Measurements from ENCODE around the gene TNFAIP8. TPM values are rescaled to one million over a fixed set of nuclear protein-coding genes. Genes with fewer than 3 reads are reported as not detected.

TNFAIP8 gene
- total RNA-seq, 1 experiment from 2014 or later: 7.3 TPM

GRCh38 chr5:119355244-119355638 is 578 bp upstream of the TNFAIP8 start:
- Histone ChIP-seq H3K14ac (ENCODE audit: insufficient read depth, low read length) (no peak overlapping the region), H3K4me2 (ENCODE audit: insufficient read depth, insufficient read length, low read length) (peak overlapping the region; percentile 92), H2BK5ac (ENCODE audit: insufficient read length, low read length) (no peak overlapping the region), H3K27ac (ENCODE audit: insufficient read length, low read depth, low read length) (no peak overlapping the region), H3K4me1 (ENCODE audit: insufficient read depth, low read length) (peaks cover 16% of the 10 kb centered on the region; the same call in 1 of the 2 replicates), H4K8ac (replicated peaks; ENCODE audit: insufficient read length, low read depth, low read length) (no peak overlapping the region), H3K79me2 (ENCODE audit: insufficient read depth, low read length) (no peaks in the 10 kb centered on the region), H2AFZ (ENCODE audit: low read length) (no peak overlapping the region), H3K79me1 (ENCODE audit: insufficient read depth, low read depth, low read length, poor library complexity, severe bottlenecking) (no peaks in the 10 kb centered on the region), H2BK20ac (ENCODE audit: low read depth, low read length, poor library complexity, severe bottlenecking) (no peak overlapping the region), H2BK12ac (ENCODE audit: insufficient read length, low read depth, low read length) (no peak overlapping the region), H4K20me1 (ENCODE audit: control insufficient read depth, insufficient read depth, insufficient read length) (no peaks in the 10 kb centered on the region), H3K9me3 (ENCODE audit: control insufficient read depth, low read depth, low read length) (no peaks in the 10 kb centered on the region), H2BK120ac (ENCODE audit: low read depth, low read length, poor library complexity, severe bottlenecking) (no peak overlapping the region), H3K27me3 (ENCODE audit: insufficient read depth, low read length) (no peaks in the 10 kb centered on the region), H2AK5ac (ENCODE audit: insufficient read length, low read length) (no peak overlapping the region), H3K23ac (ENCODE audit: insufficient read length, low read depth, low read length) (no peak overlapping the region), H3K23me2 (ENCODE audit: insufficient read length, low read depth, low read length, poor library complexity, severe bottlenecking) (peaks cover 14% of the 10 kb centered on the region), H3K56ac (ENCODE audit: insufficient read length, low read depth, low read length) (no peak overlapping the region), H3T11ph (ENCODE audit: low read length) (no peak overlapping the region), H3K4ac (ENCODE audit: low read depth, low read length) (no peak overlapping the region), H2BK15ac (ENCODE audit: low read depth, low read length) (no peak overlapping the region), H4K91ac (ENCODE audit: insufficient read length, low read depth, low read length) (no peak overlapping the region), H3K9ac (ENCODE audit: extremely low read depth, insufficient read length, low read length) (no peak overlapping the region), H3K18ac (ENCODE audit: insufficient read length, low read depth, low read length) (no peak overlapping the region), H4K5ac (ENCODE audit: insufficient read length, low read depth, low read length) (no peak overlapping the region)
- peak; percentile 78 for DNase-seq
- Mint-ChIP-seq H3K27ac (no peak overlapping the region), H3K4me1 (peaks cover 61 to 63% of the 10 kb centered on the region in 2 experiments), H3K36me3 (ENCODE audit: insufficient read depth in 1 of 3, low read depth in 3 of 3) (no peaks in the 10 kb centered on the region), H3K27me3 (ENCODE audit: low read depth) (peaks cover 21% of the 10 kb centered on the region), H3K9me3 (no peaks in the 10 kb centered on the region), H3K4me3 (peak overlapping the region; percentile 86 to 88)
- no CpG with 5 or more reads among the region's 12 CpGs for WGBS (ENCODE audit: extremely low coverage, insufficient read length, low lambda C conversion rate)
- TF ChIP-seq, protein P1, sequence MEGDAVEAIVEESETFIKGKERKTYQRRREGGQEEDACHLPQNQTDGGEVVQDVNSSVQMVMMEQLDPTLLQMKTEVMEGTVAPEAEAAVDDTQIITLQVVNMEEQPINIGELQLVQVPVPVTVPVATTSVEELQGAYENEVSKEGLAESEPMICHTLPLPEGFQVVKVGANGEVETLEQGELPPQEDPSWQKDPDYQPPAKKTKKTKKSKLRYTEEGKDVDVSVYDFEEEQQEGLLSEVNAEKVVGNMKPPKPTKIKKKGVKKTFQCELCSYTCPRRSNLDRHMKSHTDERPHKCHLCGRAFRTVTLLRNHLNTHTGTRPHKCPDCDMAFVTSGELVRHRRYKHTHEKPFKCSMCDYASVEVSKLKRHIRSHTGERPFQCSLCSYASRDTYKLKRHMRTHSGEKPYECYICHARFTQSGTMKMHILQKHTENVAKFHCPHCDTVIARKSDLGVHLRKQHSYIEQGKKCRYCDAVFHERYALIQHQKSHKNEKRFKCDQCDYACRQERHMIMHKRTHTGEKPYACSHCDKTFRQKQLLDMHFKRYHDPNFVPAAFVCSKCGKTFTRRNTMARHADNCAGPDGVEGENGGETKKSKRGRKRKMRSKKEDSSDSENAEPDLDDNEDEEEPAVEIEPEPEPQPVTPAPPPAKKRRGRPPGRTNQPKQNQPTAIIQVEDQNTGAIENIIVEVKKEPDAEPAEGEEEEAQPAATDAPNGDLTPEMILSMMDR (conservative IDR thresholded peaks at IDR 0.05): no peak

Data from H9 (cell line).